B cell (primary cell): ENCODE results near the gene KIAA1210.

Experiments
- CTCF ChIP-seq: fragments of 200-600 bp; IDR thresholded peaks from one replicate; pipeline ENCODE4 v1.8.0; 2022; ENCODE audit warnings: antibody characterized with exemption, mild to moderate bottlenecking
- EZH2 ChIP-seq: IDR thresholded peaks from 2 replicates; pipeline ENCODE4 v1.6.1; 2012; ENCODE audit warnings: borderline replicate concordance, low read depth, mild to moderate bottlenecking, moderate library complexity, low read length; ENCODE audit not compliant: insufficient read depth, poor library complexity, severe bottlenecking

GRCh38 chrX:119127650-119128049 lies at the start of gene KIAA1210:
- TF ChIP-seq CTCF, result no peak
- no peak for TF ChIP-seq EZH2
